Renal cortical epithelial cell (primary cell): Measurements from ENCODE around the gene HIVEP3. TPM values are rescaled to one million over a fixed set of nuclear protein-coding genes. Genes with fewer than 3 reads are reported as not detected.

ENCODE experiments used
- DNase-seq: peaks from one replicate; pipeline ENCODE4 v3.0.0-alpha.2; 2011; ENCODE audit warnings: low read depth
- total RNA-seq: library from RNA; depleted of rRNA; stranded (reverse); fragments of >200 nt; gene quantifications from 2 replicates; pipeline ENCODE4 v1.2.3, GENCODE V29; 2014

HIVEP3 gene
- total RNA-seq, 1 donor from 2014 or later, result 3.3 TPM

GRCh38 chr1:41789661-41790330 is 128.9 kb downstream of the HIVEP3 start:
- no peak for DNase-seq

DNA sequence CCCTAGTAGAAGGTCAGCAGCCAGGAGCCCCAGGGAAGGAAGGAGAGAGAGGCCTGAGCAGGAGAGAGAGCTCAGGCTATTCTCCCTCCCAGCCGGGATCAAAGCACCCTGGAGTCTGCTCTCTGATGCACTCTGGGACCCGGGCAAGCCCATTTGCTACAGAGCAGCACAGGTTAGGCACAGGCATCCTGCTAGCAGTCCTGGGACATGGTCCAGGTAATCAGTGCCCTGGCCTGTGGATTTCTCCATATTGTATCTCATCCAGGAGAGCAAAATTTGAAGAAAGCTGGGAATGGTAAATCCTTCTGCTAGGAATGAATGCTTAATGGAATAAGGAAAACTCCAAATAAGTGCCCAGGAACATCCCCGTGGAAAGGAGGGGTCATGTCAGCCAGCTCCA is 130.3 kb downstream of the HIVEP3 start:
- no peak for DNase-seq

DNA sequence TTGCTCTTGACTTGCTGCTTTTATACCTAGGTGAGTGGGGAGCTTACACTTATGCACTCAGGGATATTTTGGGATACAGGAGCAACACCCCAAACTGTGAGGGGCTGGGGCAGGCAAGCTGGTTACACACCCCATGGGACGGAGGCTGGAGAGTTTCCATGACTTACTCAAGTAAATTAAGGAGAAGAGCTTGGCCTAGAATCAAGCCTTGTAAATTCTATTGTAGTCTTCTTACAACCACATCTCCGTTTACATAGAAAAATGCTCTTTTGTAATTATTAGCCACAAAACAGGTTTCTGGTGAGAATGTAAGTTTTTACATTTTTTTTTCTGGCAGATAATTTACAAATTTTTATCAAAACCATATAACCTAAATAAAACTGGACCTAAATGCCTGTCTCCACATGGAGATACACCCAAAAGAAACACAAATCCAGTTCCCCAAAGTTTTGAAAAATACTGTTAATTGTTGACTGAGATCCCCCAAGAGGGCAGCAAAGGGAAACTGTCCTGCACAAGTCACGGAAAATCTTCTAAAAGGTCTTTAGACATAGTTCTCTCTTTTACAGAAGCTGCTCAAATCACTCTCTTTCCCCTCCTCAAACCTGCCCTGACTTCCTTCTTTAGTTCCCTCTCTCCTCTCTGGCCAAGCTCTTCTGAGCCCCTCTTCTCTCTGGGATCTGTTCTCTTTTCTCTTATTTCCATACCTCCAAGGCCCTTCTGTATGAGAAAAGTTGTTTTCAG is 134.0 kb downstream of the HIVEP3 start:
- no peak for DNase-seq

GRCh38 chr1:41783189-41783639 is 135.5 kb downstream of the HIVEP3 start:
- DNase-seq, result peak; percentile 97

DNA sequence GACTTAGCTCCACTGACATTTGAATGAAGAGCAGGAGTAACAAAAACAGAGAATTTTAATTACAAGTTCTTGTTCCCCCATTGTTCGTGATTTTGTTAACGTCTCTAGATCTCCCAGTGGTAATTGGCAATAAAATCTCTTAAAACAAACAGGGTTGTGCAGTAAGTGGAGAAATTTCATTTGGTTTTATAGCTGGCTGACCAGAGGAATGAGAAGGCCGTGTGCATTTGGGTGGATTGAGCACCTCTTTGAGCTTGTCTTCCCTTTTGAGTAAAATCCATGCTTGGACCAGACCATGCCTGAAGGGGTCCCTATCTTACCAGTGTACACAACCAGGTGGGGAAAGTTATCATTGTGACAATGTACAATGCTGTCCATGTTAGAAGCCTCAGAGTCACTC is 137.8 kb downstream of the HIVEP3 start:
- DNase-seq, result peak; percentile 88

DNA sequence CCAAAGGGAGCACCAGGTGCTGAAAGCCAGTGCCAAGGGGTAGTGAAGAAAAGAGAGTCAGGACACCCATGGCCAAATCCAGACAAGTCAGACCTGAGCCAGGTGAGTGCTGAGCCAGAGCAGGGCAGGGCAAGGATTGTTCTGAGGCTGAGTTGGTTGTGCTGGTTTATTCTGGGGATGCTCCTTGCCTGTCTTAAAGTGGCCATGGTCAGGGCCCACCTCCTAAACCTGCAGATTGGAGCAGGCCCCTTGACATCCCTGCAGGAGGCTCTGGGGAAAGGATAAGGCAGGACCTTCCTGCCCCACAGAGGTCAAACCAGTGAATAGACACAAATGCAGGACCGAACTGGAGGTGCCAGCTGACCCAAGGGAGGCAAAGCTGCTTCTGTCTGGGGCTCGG is 138.4 kb downstream of the HIVEP3 start:
- DNase-seq, result no peak

DNA sequence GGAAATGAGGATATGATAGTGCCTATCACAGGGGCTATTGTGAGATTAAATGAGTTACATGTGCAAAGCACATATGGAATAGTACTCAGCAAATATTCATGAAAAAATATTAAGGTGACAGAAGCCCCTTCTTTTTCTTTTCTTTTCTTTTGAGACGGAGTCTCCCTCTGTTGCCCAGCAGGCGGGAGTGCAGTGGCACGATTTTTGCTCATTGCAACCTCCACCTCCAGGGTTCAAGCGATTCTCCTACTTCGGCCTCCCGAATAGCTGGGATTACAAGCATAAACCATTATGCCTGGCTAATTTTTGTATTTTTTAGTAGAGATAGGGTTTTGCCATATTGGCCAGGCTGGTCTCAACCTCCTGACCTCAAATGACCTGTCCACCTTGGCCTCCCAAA is 139.4 kb downstream of the HIVEP3 start:
- no peak for DNase-seq

- no peak for DNase-seq
These were observed 141.0 kb downstream of the HIVEP3 start for GRCh38 chr1:41777695-41778094.

- peak; percentile 58 for DNase-seq
These were observed 141.8 kb downstream of the HIVEP3 start for GRCh38 chr1:41776891-41777441.

- no peak for DNase-seq
These were observed 142.7 kb downstream of the HIVEP3 start for GRCh38 chr1:41775956-41776585.

GRCh38 chr1:41774471-41774990 is 144.2 kb downstream of the HIVEP3 start:
- no peak for DNase-seq

DNA sequence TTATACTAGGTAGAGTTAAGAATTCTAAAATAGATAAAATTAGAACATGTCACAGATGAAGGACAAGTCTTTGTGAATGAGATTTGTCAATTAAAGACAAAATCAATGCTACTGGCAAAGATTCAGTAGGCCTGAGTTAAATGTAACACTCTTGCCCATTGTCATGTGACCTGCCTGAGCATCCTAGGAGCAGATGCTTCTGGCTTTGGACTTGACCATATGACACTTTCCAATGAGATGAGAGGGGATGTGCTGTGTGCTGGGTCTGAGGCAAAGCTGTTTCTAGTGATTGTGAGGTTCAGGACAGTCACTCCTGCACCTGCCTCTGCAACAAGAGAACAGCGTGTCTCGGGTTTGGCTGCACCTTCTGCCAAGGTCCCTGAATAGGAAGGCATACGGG is 144.9 kb downstream of the HIVEP3 start:
- DNase-seq, result no peak

GRCh38 chr1:41773144-41773591 is 145.6 kb downstream of the HIVEP3 start:
- DNase-seq, result peak; percentile 88

DNA sequence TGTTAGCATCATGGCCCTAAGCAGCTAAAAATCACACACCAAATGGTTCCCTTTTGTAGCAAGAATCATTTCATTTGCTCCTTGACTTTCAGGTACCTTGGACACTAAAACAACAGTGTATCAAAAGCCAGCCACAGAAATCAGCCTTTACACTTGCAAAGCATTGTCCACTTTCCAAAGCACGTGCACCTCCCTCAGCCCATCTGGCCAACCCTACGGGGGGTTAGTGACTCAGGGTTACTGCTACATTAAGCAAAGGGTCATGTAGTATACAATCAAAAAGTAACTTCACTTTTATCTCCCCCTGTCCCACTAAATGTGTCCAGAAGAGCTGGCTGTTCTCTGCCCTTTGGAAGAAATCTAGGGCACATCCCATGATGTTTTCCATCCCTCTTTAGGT is 149.7 kb downstream of the HIVEP3 start:
- no peak for DNase-seq

DNA sequence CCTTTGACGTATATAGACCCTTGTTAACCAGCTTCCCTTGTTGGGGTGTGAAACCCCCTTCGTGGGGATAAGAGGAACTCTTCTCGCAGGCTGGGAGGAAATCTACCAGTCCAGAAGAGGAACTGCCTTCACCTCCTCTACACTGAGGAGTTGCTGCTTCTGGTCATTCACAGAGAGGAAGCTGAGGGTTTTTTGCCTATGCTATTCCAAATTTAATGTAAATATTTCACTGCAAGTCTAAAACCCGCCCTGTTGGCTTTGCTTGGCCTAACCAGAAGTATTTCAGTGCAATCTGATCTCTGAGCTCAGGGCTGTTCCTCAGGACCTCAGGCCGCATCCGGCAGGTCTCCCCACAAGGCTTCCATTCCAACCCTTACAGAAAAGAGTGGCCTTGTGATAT is 150.1 kb downstream of the HIVEP3 start:
- DNase-seq, result no peak

DNA sequence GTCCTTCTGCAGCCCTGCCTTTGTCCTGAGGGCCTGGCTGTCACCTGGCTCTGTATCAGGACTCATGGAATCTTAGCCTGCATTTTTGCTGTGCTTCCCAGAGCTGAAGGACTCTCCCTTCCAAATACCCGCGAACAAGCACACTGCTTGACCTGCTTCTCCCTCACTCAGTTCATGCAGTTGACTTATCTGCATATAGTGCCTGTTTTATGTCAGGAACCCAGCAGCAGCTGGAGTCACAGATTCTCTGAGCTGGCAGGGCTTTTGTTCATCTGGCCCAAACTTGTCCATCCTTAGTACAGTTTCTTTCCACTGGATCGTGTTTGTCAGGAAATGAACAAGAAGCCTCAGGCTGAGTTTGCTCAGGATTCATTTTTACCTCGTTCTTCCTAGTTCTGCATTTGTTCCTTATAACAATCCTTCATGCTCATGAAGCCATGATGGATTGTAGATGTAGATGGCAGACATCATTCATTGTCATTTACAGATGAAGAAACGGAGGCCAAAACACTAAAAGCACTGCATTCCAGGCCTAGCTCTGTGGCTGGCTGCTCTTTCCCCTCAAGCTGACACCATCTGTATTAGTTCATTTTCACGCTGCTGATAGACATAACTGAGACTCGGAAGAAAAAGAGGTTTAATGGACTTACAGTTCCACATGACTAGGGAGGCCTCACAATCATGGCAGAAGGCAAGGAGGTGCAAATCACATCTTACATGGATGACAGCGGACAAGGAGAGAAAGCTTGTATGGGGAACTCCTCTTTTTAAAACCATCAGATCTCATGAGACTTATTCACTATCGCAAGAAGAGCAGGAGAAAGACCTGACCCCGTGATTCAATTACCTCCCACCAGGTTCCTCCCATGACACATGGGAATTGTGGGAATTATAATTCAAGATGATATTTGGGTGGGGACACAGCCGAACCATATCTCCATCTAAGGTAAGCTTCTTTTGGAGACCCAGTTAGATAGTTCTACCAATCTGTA is 150.9 kb downstream of the HIVEP3 start:
- no peak for DNase-seq

DNA sequence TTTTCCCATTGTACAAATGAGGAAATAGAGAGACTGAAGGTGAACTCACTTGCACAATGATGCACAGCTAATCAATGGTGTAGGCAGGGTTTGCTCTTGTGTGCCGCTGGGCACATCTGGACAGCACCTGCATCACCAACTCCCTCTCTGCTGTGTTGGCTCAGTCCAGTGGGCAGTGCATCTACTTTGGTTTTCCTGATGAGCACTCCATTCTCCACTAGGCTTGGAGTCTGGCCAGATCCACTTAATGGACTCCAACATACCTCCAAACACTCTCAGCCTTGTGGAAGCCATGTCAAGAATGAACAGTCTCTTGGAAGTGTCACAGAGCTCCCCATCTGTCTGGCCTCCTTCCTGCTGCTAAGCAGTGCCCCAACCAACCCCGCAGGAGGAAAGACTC is 152.2 kb downstream of the HIVEP3 start:
- DNase-seq, result no peak

GRCh38 chr1:41766041-41766440 is 152.7 kb downstream of the HIVEP3 start:
- no peak for DNase-seq

DNA sequence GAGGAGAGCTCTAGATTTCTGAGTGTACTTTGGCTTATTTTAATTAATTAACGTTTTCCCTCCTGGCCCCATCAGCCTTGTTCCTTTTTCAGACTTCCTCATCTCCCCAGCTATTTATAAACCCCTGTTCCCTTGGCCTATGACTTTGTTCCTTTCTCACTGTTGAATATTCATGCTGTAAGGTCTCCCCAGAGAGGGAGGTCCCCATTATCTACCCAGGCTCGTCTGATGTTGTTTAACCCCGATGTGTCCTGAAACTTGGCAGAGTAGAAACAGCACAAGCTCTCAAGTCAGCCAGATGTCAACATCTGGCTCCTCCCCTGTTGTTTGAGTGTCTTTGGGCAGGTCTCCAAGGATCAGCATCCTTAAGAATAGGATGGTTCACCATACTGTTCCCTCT is 153.6 kb downstream of the HIVEP3 start:
- DNase-seq, result no peak

DNA sequence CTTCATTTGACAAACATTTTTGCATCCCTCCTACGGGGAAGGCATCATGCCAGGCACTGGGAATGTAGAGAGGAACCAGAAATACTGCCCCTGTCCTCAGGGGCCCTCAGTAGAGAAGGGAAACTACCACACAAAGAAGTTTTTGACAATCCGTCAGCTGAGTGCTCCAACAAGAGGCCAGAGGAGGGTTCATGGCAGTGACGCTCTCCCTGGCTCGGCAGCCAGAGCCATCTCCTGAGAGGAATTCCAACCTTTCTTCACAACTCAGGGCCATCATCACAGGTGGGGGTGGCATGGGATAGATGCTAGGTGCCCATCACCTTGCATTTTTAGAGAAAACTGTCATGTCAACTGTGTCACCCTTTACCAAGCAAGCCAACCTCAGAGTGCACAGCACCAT is 154.1 kb downstream of the HIVEP3 start:
- DNase-seq, result no peak

DNA sequence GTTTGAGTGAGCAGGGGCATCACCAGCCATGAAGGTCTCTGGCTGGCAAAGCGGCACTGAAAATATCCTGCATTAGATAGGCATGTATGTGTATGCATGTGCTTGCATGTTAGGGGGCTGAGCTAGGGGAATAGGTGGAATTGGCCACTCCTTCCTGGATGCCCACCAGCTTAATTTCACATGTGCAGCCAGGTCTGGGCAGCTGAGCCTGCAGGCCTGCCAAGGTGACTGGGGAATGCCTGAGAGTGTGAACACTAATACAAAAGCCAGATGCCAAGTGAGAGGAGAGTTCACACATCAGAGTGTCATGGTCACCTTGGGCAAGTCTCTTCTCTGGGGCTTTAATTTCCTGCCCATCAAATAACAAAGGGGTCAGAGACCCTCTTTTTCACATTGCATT is 155.9 kb downstream of the HIVEP3 start:
- no peak for DNase-seq
